ENCODE data around the gene SLC35D3.
"Not testable (repeated sequence)": the region's sequence is repeated elsewhere in the genome, so short reads cannot be mapped to it uniquely, and the experiment has no call there.

SLC35D3 gene

DNA sequence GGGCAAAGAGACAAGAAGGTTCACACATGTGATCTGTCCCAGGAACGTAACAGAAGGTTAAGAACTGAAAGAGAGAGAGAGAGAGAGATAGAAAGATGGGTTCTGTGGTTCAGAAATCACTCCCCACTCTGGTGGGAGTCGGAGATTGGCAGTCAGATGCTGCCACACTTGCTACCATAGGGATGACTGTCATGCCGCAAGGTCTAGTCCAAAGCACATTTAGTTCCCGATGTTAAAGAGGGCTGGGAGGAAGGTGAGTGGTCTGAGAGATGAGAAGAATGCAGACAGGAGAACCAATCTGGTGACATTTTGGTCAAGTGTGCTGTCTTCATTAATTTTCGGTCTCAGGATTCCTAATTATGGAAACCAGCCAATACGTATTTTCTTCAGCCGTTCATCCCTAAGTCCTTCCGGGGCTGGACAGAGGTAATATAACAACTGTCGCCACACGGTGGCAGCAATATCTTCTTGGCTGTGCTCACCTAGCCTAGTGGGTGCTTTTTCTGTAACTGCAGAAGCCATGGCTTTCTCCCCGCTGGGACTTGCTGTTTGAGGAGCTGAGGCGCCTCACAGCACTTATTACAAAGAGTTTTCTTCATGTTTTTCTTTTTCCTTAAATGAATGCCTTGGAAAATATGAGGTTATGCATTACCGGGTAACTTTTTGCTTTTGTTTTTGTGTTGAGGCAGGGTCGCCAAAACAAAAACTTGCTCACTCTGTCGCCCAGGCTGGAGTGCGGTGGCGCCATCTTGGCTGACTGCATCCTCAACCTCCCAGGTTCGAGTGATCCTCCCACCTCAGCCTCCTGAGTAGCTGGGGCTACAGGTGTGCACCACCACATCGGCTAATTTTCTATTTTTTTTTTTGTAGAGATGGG, 46.0 kb downstream of the SLC35D3 start:
- DNase-seq: peak; percentile 66

DNA sequence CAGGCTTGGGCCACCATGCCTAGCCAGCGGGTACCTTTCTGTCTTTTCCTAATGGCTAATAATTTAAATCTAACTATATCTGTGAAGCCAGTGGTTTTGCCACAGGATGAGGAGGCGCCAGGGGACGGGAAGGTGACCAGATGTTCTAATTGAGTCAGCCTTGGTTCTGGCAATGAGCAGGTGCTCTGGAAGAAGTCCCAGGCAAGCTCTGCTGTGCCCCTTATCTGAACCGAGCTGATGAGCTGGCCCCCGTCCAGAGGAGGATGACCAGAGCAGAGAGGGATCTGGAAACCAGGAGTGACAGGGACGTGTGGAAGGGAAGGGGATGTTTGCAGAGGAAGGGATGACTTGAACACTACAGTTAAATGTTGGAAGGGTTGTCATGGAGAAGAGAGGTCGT, 46.7 kb downstream of the SLC35D3 start:
- no peak for DNase-seq

DNA sequence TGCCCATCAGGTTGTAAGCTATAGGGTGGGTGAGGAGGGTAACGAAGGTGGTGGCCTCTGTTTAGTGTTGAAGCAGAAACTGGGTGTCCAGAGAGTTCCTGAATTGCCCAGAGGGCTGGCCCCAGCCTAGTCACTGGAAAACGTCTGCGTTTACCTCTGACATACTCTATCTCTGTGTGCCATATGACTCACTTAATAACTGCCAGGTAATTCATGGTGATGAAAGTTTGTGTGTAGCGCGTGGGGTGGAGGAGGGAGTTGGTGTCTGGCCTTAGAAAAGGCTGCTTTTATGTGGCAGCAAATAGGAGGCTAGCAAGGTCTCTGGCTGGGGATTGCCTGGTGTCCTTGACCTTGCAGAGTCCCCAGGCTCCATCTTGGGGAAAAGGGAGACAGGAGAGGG, 47.3 kb downstream of the SLC35D3 start:
- DNase-seq: no peak

DNA sequence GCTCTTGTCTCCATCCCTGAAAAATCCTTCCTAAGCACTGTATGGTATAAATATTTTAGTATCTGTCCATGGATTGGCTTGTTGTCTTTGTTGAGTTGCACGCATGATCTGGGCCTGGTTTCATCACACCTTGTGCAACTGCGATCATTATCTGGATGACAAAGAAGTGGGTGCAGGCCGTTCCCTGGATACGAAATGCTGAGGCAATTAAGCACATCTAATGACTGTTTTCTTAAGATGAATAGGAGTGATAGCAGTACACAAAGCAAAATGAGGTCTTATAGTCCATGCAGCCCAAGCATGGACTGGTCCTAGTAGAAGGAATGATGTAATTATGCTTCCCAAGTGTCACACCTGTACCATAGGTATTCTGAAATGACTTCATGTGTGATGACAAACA, 47.8 kb downstream of the SLC35D3 start:
- no peak for DNase-seq

DNA sequence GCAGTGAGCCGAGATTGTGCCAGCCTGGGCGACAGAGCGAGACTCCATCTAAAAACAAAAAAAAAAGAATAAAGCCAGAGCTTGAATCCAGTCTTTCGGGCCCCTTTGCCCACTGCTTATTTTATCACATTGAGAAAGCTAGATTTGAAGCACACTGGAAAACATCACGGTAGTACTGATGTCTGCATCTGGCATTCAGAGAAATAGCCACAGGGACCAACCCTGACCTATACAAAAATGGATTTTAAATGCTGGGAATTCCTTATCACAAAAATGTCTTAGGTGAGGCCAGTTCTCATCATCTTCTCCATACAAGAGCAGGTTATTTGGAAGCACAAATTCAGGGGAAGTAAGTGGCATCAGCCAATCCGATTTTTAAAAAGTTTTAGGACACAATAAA, 49.5 kb downstream of the SLC35D3 start:
- no peak for DNase-seq

DNA sequence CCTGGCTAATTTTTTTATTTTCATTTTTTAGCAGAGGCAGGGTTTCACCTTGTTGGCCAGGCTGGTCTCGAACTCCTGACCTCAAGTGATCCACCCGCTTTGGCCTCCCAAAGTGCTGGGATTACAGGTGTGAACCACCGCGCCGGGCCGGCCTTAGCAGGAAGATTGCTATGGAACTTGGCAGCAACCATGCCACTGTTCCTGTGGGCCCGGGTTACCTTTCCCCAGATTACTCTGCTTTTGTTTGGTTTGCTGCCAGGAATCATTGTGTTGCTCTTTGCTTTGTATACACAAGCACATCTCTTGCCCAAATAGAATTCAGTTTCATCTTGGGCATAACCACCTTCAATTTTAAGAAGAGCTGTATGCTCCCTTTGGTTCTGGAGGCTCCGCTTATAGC, 51.7 kb downstream of the SLC35D3 start:
- not testable (repeated sequence) for DNase-seq

All from activated CD4-positive, alpha-beta T cell treated with anti-CD3 and anti-CD28 coated beads, Interleukin-2, amount 50 U/mL, for 16 hours (primary cell).